SU-DHL-6 (cell line): ENCODE measurements around the gene DOLK.

Experiments
- H2AFZ ChIP-seq: fragments of 200-600 bp; sonication (generic); 2 replicates; pipeline ENCODE4 v1.6.1; 2014; ENCODE audit warnings: low read depth, mild to moderate bottlenecking, moderate library complexity, mixed read lengths, antibody characterized with exemption, low read length; ENCODE audit not compliant: severe bottlenecking
- H3F3A ChIP-seq: fragments of 200-600 bp; shearing (Covaris generic); 2 replicates; pipeline ENCODE4 v1.6.0; 2016; ENCODE audit warnings: antibody characterized with exemption, mild to moderate bottlenecking; ENCODE audit not compliant: insufficient read depth
- H3K27ac ChIP-seq: fragments of 200-600 bp; sonication (generic); 2 replicates; pipeline ENCODE4 v1.5.1; 2016; ENCODE audit warnings: low read depth, mild to moderate bottlenecking, low read length, moderate library complexity, mixed read lengths
- H3K27me3 ChIP-seq: fragments of 200-600 bp; sonication (generic), shearing (Covaris generic); 2 replicates; pipeline ENCODE4 v1.6.0; 2014; ENCODE audit warnings: mild to moderate bottlenecking, low read length
- H3K36me3 ChIP-seq: fragments of 200-600 bp; sonication (generic); 2 replicates; pipeline ENCODE4 v1.6.1; 2014; ENCODE audit warnings: mild to moderate bottlenecking, low read length, mixed read lengths
- H3K4me2 ChIP-seq: fragments of 300-600, 200-600 bp; shearing (Covaris generic), sonication (generic); 2 replicates; pipeline ENCODE4 v1.6.0; 2014; ENCODE audit warnings: low read length, low read depth, mild to moderate bottlenecking; ENCODE audit not compliant: poor library complexity, severe bottlenecking
- H3K4me3 ChIP-seq: fragments of 200-600 bp; sonication (generic); 2 replicates; pipeline ENCODE4 v1.5.1; 2014; ENCODE audit warnings: antibody characterized with exemption, low read length, mild to moderate bottlenecking, mixed read lengths; ENCODE audit not compliant: insufficient read depth, poor library complexity, severe bottlenecking
- H3K79me2 ChIP-seq: fragments of 200-600 bp; sonication (generic); 2 replicates; pipeline ENCODE4 v1.6.1; 2014; ENCODE audit warnings: mild to moderate bottlenecking, low read length, moderate library complexity; ENCODE audit not compliant: insufficient read depth
- H3K9ac ChIP-seq: fragments of 200-600 bp; sonication (generic); 2 replicates; pipeline ENCODE4 v1.7.0; 2014; ENCODE audit warnings: mild to moderate bottlenecking, low read length
- H3K9me2 ChIP-seq: fragments of 200-600 bp; sonication (generic); replicated peaks from 2 replicates; pipeline ENCODE4 v1.6.1; 2014; ENCODE audit warnings: low read length; ENCODE audit not compliant: insufficient read depth
- H3K9me3 ChIP-seq: fragments of 200-600 bp; sonication (generic); 2 replicates; pipeline ENCODE4 v1.6.1; 2014; ENCODE audit warnings: low read length, mixed read lengths; ENCODE audit not compliant: insufficient read depth
- H4K20me1 ChIP-seq: fragments of 200-600 bp; sonication (generic); 2 replicates; pipeline ENCODE4 v1.6.1; 2014; ENCODE audit warnings: low read depth, mild to moderate bottlenecking, antibody characterized with exemption, low read length, moderate library complexity, mixed read lengths
- EZH2phosphoT487 ChIP-seq: fragments of 200-600 bp; sonication (generic), shearing (Covaris generic); conservative IDR thresholded peaks from 2 replicates; pipeline ENCODE4 v1.6.1; 2018; ENCODE audit warnings: mild to moderate bottlenecking, antibody characterized with exemption, low read length, moderate library complexity, mixed read lengths
- TF ChIP-seq, protein P1 (sequence below): fragments of 200-600 bp; sonication (generic); IDR thresholded peaks from one replicate; pipeline ENCODE4 v1.5.1; 2017; ENCODE audit warnings: antibody characterized with exemption, mild to moderate bottlenecking, low read length, moderate library complexity; ENCODE audit not compliant: insufficient read depth, poor library complexity, severe bottlenecking

Gene DOLK

DNA sequence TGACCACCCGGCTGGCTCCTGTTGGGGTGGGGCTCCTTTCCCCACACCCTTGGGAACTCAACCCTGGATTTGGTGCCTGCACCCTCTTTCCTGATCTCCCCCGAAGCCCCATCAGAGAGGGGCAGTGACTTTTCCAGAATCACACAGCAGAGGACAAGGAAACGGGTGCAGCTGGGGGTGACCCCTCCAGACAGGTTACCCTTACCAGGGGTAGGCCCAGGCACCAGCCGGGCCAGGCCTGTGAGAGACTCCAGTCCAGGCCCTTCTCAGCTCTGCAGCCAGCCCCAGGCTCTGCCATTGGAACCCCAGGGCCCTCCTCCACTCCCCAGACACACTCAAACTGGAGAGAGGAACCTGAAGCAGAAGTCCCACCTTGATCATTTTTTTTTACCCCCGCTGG, 45.6 kb downstream of the DOLK start:
- Histone ChIP-seq H3K9ac (peak overlapping the region; percentile 51), H4K20me1 (no peaks in the 10 kb centered on the region), H3K79me2 (peaks cover 13% of the 10 kb centered on the region; the same call in 1 of the 2 replicates), H3K4me3 (no peak overlapping the region), H3K4me2 (peak overlapping the region; percentile 39), H3K9me3 (no peaks in the 10 kb centered on the region), H3K36me3 (no peaks in the 10 kb centered on the region), H2AFZ (peak overlapping the region; percentile 32), H3K27ac (peak overlapping the region; percentile 76), H3K27me3 (no peaks in the 10 kb centered on the region), H3F3A (no peaks in the 10 kb centered on the region), H3K9me2 (no peaks in the 10 kb centered on the region)
- TF ChIP-seq, protein P1, sequence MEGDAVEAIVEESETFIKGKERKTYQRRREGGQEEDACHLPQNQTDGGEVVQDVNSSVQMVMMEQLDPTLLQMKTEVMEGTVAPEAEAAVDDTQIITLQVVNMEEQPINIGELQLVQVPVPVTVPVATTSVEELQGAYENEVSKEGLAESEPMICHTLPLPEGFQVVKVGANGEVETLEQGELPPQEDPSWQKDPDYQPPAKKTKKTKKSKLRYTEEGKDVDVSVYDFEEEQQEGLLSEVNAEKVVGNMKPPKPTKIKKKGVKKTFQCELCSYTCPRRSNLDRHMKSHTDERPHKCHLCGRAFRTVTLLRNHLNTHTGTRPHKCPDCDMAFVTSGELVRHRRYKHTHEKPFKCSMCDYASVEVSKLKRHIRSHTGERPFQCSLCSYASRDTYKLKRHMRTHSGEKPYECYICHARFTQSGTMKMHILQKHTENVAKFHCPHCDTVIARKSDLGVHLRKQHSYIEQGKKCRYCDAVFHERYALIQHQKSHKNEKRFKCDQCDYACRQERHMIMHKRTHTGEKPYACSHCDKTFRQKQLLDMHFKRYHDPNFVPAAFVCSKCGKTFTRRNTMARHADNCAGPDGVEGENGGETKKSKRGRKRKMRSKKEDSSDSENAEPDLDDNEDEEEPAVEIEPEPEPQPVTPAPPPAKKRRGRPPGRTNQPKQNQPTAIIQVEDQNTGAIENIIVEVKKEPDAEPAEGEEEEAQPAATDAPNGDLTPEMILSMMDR, result no peak
- TF ChIP-seq EZH2phosphoT487, result no peak

DNA sequence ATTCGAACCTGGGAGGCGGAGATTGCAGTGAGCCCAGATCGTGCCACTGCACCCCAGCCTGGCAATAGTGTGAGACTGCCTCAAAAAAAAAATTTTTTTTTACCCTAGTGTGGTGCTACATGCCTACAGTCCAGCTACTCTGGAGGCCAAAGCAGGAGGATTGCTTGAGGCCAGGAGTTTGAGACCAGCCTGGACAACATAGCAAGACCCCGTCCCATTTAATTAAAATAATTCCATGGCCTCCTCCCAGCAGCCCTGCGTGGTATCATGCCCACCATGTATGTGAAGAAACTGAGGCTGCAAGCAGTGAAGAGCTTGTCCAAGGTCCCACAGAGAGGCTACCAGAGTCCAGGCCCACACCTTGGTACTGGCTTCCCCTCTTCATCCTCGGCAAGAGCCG, 46.0 kb downstream of the DOLK start:
- no peaks in the 10 kb centered on the region for H3K36me3 ChIP-seq
- H4K20me1 ChIP-seq, result no peaks in the 10 kb centered on the region
- H3K27me3 ChIP-seq, result no peaks in the 10 kb centered on the region
- H3F3A ChIP-seq, result no peaks in the 10 kb centered on the region
- no peaks in the 10 kb centered on the region for H3K9me3 ChIP-seq
- H3K4me3 ChIP-seq, result no peak overlapping the region
- no peak overlapping the region for H2AFZ ChIP-seq
- H3K9me2 ChIP-seq, result no peaks in the 10 kb centered on the region
- peak overlapping the region; percentile 76 for H3K27ac ChIP-seq
- TF ChIP-seq, protein P1, result no peak
- no peak for TF ChIP-seq EZH2phosphoT487
- peak overlapping the region; percentile 51 for H3K9ac ChIP-seq
- H3K4me2 ChIP-seq, result peak overlapping the region; percentile 39
- peaks cover 13% of the 10 kb centered on the region; the same call in 1 of the 2 replicates for H3K79me2 ChIP-seq

DNA sequence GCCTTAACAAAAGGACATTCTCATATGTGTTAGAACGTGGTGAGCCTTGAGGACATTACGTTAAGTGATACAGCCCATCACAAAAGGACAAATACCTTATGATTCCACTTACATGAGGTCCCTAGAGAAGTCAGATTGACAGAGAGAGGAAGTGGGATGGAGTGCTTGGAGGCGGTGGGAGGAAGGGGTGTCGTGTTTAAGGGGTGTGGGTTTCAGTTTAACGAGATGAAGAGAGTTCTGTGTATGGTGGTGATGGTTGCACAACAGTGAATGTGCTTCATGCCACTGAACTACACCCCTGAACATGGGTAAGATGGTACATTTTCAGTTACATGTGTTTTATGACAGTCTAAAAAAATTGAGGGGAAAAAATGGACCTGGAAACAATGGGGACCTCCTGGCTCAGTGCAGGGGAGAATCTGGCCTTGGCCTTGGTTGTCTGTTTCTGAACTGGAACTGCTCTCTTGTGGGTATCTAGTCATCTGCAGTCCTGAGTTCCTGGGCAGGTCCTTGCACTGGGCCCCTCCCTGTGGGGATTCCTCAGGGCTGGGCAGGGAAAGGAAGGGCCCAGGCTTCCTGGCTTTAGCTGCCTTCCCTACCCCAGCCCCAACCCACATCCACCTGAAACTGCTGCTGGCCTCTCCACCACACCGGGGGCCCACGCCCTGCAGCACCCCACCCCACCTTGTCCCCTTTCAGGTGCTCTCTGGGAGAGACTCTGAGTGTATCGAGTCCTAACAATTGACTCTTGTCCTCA, 47.7 kb downstream of the DOLK start:
- Histone ChIP-seq H3K27me3 (no peaks in the 10 kb centered on the region), H3K9me2 (no peaks in the 10 kb centered on the region), H3F3A (no peaks in the 10 kb centered on the region), H3K4me2 (no peak overlapping the region), H3K9me3 (no peaks in the 10 kb centered on the region), H4K20me1 (no peaks in the 10 kb centered on the region), H3K36me3 (no peaks in the 10 kb centered on the region), H3K9ac (no peak overlapping the region), H2AFZ (no peak overlapping the region), H3K27ac (no peak overlapping the region), H3K79me2 (peaks cover 13% of the 10 kb centered on the region; the same call in 1 of the 2 replicates), H3K4me3 (no peak overlapping the region)
- TF ChIP-seq EZH2phosphoT487, result no peak
- TF ChIP-seq, protein P1, result no peak
